Pancreas (tissue), 10 donors: ENCODE measurements around the gene TNNT1. TPM values are rescaled to one million over a fixed set of nuclear protein-coding genes. Genes with fewer than 3 reads are reported as not detected.

Experiments used
- ATAC-seq, 4 donors: fragments of 200-7000 bp; cut with Tn5 transposase; one replicate each; pipeline versions ENCODE4 v1.8.0 to v1.9.1; 2020; ENCODE audit warnings: mild to moderate bottlenecking in 4 of 4, moderate library complexity in 4 of 4
- DNase-seq, 6 donors: peaks; one replicate each; pipeline ENCODE4 v3.0.0-alpha.2; 2020
- FAIRE-seq: peaks from 2 replicates; lab custom pipeline; 2012; peaks lifted over from hg19 to GRCh38; lab: Jason Lieb, UNC
- H3K27ac ChIP-seq, 4 donors: fragments of 200-600 bp; sonication (generic); 1 replicate in 3 of 4; 2 replicates in 1 of 4; pipeline versions ENCODE4 v1.5.0 to v1.8.0; 2020
- H3K27me3 ChIP-seq, 4 donors: fragments of 200-600 bp; one replicate each; pipeline ENCODE4 v1.8.0; 2021
- H3K36me3 ChIP-seq, 3 donors: fragments of 200-600 bp; sonication (generic) in 1 of 3; one replicate each; pipeline versions ENCODE4 v1.5.0 to v1.8.0; 2020 to 2021
- H3K4me1 ChIP-seq, 3 donors: fragments of 200-600 bp; one replicate each; pipeline ENCODE4 v1.8.0; 2021
- H3K4me3 ChIP-seq, 4 donors: fragments of 200-600 bp; sonication (generic) in 2 of 4; one replicate each; pipeline versions ENCODE4 v1.5.0 to v1.8.0; 2020 to 2021
- H3K9me3 ChIP-seq, 4 donors: fragments of 200-600 bp; one replicate each; pipeline ENCODE4 v1.8.0; 2021
- WGBS, 2 donors: extraction: QIAGEN DNeasy Blood & Tissue Kit; methylation state at CpG; one replicate each; pipeline ENCODE4 v1.1.7; 2013; 5-methylcytosine and 5-hydroxymethylcytosine counted together
- intact Hi-C, 3 donors: fragments of 100-400 bp; cut with DNase I; formaldehyde crosslinking; loops; one replicate each; pipeline versions ENCODE4 v1.11.1 to v1.14.2; 2022
- polyA plus RNA-seq, 2 donors: library from polyadenylated mRNA; stranded (reverse); fragments of 200-250 nt; gene quantifications; one replicate each; pipeline ENCODE4 v1.2.3, GENCODE V29; 2013
- total RNA-seq, 6 donors: library from RNA; stranded (reverse); fragmentation: NEBNext Ultra II Directional in 4 of 6; extraction: Animal tissue kit (Norgen Biotek cat#: 25700) in 4 of 6; gene quantifications; one replicate each; pipeline versions ENCODE4 v1.2.1 to v1.2.4, GENCODE V29; 2021 to 2023
- TF ChIP-seq, protein P1 (sequence below), 4 donors: fragments of 200-600 bp; sonication (generic) in 3 of 4; IDR thresholded peaks; one replicate each; pipeline versions ENCODE4 v1.5.0 to v1.8.0; 2021; ENCODE audit warnings: antibody characterized with exemption in 4 of 4
- donor health status: healthy with polysubstance abuse.
- donor health status: DM: no; HTN: no; CAD: no; lungs with moderate emphysema.
- donor health status: DM: no; HTN: no; CAD: no.
- donor health status: control.
- donor health status: control.
- donor health status: Bipolar disorder and iron deficiency.
- donor health status: DM: yes; HTN: yes; CAD: no.
- donor health status: DM: no; HTN: no; CAD: no.
- donor health status: DM: no; HTN: no; CAD: no.
- donor health status: DM: yes; HTN: yes; CAD: no.

Gene TNNT1
- total and polyA plus RNA-seq, 8 donors, result 0.54 to 4.0 TPM; not detected in 6

DNA sequence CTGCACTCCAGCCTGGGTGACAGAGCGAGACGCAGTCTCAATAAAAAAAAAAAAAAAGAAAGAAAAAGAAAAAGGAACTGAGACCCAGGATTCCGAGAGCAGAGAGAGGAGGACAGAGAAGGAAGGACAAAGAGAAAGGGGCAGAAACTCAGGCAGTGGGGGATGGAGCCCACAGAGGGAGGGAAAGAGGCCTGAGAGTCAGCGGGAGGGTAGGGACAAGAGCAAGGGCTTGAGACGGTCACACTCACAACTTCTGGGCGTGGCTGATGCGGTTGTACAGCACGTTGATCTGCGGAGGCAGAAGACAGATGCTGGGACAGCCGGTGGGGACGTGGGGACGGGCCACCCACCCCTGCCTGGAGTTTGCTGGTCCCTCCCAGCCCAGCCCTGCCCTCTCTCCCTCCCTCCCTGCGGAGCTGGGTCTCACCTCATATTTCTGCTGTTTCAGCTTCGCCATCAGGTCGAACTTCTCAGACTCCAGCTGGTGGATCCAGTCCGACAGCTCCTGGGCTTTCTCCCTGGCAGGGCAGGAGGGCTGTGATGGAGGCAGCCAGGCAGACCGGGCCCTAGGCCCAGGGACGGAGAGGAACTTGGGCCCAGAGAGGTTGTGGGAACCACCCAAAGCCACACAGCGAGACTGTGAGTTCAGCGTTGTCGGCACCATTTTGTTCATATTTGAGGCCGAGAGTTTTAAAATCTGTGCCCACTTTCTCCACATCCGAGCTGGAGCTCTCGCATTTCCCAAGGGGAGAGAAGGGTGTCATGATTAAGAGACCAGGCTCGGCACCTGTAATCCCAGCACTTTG is 15.2 kb downstream of the TNNT1 start:
- no peak for DNase-seq
- H3K9me3 ChIP-seq, result no peaks in the 10 kb centered on the region
- ATAC-seq, result no peak
- intact Hi-C loops, result no loop called here
- H3K4me3 ChIP-seq, result no peak overlapping the region
- TF ChIP-seq, protein P1, sequence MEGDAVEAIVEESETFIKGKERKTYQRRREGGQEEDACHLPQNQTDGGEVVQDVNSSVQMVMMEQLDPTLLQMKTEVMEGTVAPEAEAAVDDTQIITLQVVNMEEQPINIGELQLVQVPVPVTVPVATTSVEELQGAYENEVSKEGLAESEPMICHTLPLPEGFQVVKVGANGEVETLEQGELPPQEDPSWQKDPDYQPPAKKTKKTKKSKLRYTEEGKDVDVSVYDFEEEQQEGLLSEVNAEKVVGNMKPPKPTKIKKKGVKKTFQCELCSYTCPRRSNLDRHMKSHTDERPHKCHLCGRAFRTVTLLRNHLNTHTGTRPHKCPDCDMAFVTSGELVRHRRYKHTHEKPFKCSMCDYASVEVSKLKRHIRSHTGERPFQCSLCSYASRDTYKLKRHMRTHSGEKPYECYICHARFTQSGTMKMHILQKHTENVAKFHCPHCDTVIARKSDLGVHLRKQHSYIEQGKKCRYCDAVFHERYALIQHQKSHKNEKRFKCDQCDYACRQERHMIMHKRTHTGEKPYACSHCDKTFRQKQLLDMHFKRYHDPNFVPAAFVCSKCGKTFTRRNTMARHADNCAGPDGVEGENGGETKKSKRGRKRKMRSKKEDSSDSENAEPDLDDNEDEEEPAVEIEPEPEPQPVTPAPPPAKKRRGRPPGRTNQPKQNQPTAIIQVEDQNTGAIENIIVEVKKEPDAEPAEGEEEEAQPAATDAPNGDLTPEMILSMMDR (IDR thresholded peaks at IDR 0.05), result no peak
- H3K36me3 ChIP-seq, result no peaks in the 10 kb centered on the region
- no peak for FAIRE-seq
- H3K27me3 ChIP-seq, result peaks cover 0 to 2% (median 0%) of the 10 kb centered on the region in 4 donors
- no peak overlapping the region for H3K27ac ChIP-seq
- 44 to 49% methylated on average over 24 to 25 of the region's 25 CpGs for WGBS, 2 donors
- H3K4me1 ChIP-seq, result no peaks in the 10 kb centered on the region

DNA sequence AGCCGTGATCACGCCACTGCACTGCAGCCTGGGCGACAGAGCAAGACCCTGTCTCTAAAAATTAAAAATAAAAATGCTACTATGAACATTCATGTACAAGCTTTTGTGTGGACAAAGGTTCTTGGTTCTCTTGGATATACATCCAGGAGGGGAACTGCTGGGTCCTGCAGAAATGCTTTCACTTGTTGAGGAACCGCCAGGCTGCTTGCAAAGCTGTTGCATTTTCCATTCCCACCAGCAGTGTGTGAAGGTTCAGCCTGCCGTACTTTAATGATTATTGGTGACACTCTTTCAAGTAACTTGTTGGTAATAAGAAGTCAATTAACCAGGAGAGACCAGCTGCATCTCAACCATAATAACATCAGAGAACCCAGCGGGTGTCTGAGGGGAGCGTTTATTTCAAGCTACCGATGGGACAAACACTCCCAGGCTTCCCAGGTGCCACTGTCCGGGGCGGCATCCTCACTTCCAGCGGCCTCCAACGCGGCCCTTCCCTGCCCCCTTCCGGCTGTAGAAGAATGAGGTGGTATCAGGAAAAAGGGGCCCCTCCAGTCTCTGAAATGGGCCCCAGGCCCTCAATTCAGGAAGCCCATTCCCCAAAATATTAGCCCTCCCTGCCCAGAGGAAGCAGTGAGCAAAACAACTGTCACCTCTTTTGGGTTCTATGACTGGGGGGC is 16.4 kb downstream of the TNNT1 start:
- ATAC-seq, result no peak
- Histone ChIP-seq H3K27ac (no peak overlapping the region), H3K27me3 (peaks cover 0 to 2% (median 0%) of the 10 kb centered on the region in 4 donors), H3K36me3 (no peaks in the 10 kb centered on the region), H3K4me1 (no peaks in the 10 kb centered on the region), H3K4me3 (no peak overlapping the region), H3K9me3 (no peaks in the 10 kb centered on the region)
- TF ChIP-seq, protein P1 (IDR thresholded peaks at IDR 0.05), result no peak
- no peak for FAIRE-seq
- WGBS, 2 donors, result 27 to 42% methylated on average over 14 of the region's 14 CpGs
- intact Hi-C loops, result no loop called here
- DNase-seq, result no peak

- TF ChIP-seq, protein P1 (IDR thresholded peaks at IDR 0.05), result no peak
- 65 to 76% methylated on average over 16 of the region's 16 CpGs for WGBS, 2 donors
- FAIRE-seq (no peak), DNase-seq (no peak), ATAC-seq (no peak)
- intact Hi-C loops, result no loop called here
- Histone ChIP-seq H3K9me3 (no peaks in the 10 kb centered on the region), H3K36me3 (no peaks in the 10 kb centered on the region), H3K27me3 (peaks cover 0 to 2% (median 0%) of the 10 kb centered on the region in 4 donors), H3K4me1 (no peaks in the 10 kb centered on the region), H3K4me3 (no peak overlapping the region), H3K27ac (no peak overlapping the region)
These were observed 17.6 kb downstream of the TNNT1 start for GRCh38 chr19:55131421-55131820.

- Histone ChIP-seq H3K36me3 (no peaks in the 10 kb centered on the region), H3K27ac (no peak overlapping the region), H3K4me3 (no peak overlapping the region), H3K4me1 (peaks cover 0 to 11% (median 5%) of the 10 kb centered on the region in 3 donors), H3K9me3 (no peaks in the 10 kb centered on the region), H3K27me3 (no peaks in the 10 kb centered on the region)
- ATAC-seq (no peak), FAIRE-seq (no peak), DNase-seq (no peak)
- TF ChIP-seq, protein P1 (IDR thresholded peaks at IDR 0.05), result no peak
- intact Hi-C loops, result no loop called here
- 84 to 86% methylated on average over 14 of the region's 14 CpGs for WGBS, 2 donors
These were observed 30.0 kb downstream of the TNNT1 start for GRCh38 chr19:55119053-55119452.
